Panc1 (cell line): ENCODE measurements around the gene ADAM10.

Source experiments
- CTCF ChIP-seq: fragments of 450-650 bp; IDR thresholded peaks from 2 replicates; pipeline ENCODE4 v1.5.1; 2017; ENCODE audit warnings: mild to moderate bottlenecking
- POLR2AphosphoS5 ChIP-seq: IDR thresholded peaks from 2 replicates; pipeline ENCODE4 v1.6.1; 2012; ENCODE audit warnings: mild to moderate bottlenecking, low read depth, low read length, moderate library complexity
- REST ChIP-seq, 2 experiments: IDR thresholded peaks; 2 replicates each; pipeline ENCODE4 v1.6.1; 2011 to 2012; ENCODE audit warnings: low read depth in 2 of 2, control low read depth in 1 of 2, low read length in 1 of 2, mild to moderate bottlenecking in 1 of 2, moderate library complexity in 1 of 2; ENCODE audit not compliant: insufficient read depth in 1 of 2

- TF ChIP-seq CTCF (no peak), POLR2AphosphoS5 (no peak), REST (IDR thresholded peaks at IDR 0.05; ENCODE audit: insufficient read depth in 1 of 2, low read depth in 2 of 2, low read length in 1 of 2) (no peak)
Observed at GRCh38 chr15:58777107-58777506, 27.6 kb upstream of the ADAM10 start.
